Stimulated activated CD4-positive, alpha-beta T cell treated with anti-CD3 and anti-CD28 coated beads, TNF-alpha, amount 100 ng/mL, for 24 hours (primary cell): Measurements from ENCODE around the gene HSP90AB1.
"Not testable (repeated sequence)": the region's sequence is repeated elsewhere in the genome, so short reads cannot be mapped to it uniquely, and the experiment has no call there.

Source experiments
- DNase-seq, 3 experiments: peaks; one replicate each; pipeline ENCODE4 v3.0.0-alpha.2; 2020; ENCODE audit warnings: low read depth in 3 of 3

The HSP90AB1 gene

DNA sequence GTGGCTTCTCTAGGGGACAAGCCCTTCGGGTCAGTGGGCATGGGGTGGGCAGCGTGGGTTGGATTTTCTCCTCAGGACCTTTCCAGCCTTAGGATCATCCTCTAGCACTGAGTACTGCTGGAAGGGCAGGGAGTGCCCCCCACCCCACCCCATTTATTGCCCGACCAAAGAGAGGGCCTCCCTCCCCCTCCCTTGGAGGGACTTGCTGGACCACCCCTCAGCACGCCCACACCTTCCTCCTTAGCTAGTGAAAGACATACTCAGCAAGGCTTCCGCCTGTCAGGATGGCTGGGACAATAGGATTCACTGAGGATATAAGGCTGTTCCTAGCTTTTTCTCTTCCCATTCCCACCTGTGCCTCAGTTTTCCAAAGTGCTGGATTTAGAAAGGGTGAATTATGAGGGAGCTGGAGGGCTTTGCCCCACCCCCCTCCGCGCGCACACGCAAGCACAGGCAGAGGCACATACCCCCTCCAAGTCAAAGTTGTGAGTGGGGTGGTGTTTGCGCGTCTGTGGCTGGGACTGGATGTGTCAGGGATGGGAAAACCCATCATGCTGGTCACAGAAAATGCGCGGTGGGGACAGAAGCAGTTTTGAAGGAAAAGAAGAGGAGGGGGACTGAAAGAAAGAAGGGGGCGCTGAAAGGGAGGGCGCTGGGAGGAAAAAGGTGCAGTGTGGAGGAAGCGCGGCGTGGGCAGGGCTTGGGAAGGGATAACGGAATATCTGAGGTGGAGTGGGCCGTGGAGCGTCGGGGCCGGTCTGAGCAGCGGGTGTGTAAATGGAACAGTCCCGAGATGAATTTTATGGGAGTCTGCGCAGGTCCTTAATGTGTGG, 24.2 kb upstream of the HSP90AB1 start:
- no peak for DNase-seq

DNA sequence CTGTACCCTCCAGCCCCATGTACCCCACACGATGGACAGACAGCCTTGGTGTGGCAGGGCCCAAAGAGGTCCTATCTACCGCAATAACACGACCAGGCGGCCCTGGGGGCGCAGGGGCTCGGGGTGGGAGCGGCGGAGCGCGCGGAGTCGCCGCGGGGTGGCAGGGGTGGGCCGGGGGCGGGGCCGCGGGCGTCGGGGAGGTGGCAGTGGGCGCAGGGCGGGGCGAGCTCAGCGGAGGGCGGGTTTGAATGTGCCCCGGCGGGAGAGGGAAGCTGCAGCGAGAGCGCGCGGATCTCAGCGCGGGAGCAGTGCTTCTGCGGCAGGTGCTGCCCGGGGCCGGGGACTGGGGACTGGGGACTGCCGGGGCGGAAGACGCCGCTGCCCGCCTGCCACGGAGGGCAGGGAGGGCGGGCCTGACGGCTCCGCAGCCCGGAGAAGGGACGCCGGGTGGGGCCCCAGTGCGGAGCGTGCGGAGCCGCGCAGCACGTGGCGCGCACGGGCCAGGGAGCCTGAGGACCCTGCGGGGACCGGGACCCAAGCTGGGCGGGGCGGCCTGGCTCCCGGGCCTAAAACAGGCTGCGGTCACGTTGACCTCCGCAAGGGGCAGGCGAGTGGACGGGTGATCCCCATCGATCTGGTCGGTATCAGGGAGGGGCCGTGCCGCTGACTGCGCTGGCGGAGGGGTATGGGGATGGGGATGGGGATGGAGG, 23.4 kb upstream of the HSP90AB1 start, which contains the start of gene SLC29A1:
SLC29A1 (plus strand) TSS at position 277 of the 710 bp plus-strand sequence. CDS start 3,719 bp downstream, outside the sequence.
- DNase-seq: peak; percentile 69 to 89 (median 74)

DNA sequence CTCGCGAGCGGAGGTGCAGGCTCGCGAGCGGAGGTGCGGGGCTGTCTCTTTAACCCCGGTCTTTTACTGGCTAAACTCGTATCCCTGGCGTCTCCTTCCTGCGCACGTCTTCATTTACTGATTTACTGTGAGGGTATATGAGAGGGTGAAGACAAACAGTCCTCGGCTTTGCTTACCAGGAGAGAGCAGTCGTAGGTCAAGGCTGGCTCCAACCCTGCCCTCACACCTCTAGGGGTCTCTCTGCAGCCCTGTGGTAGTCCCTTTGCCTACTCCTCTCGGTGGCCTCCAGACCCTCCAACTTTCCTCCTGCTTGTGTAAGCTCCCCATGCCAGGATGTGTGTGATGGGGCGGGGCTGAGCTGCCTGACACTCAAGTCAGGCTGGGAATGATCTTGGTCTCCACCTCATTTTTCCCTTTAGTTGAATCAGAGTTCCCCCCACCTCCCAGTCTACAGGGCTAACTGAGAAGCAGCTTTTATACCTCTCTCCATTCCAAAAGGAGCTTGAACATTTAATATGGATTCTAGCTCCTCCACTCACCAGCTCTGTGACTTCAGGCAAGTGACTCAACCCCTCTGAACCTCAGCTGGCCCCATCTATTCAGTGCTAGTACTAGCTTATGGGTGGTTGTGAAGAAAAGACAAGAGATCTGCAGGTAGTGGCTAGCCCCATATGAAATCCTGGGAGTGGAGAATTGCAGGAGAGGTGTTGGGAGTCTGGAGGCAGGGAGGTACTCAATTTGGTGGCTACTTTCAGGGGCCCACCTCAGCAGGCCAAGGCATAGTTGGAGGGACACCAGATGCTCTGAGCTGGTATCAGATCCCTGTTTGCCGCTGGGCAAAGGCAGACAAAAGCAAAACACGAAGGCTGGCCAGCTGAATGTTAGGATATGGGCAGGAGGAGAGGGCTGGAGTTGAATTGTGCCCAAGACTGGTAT, 22.6 kb upstream of the HSP90AB1 start:
- DNase-seq: no peak

DNA sequence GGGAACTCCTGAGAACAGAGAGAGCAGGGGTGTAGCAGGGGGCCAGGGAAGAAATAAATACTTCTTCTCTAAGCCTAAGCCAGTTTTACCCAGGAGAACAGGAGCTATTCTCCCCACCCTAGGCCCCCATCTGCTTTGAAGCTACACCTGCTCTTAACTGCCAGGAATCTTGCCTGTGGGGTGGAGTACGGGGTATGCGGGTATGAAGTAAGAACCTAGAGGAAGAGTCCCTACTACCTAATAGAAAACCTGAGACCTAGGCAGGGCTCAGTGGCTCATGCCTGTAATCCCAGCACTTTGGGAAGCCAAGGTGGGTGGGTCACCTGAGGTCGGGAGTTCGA, 22.0 kb upstream of the HSP90AB1 start:
- no peak for DNase-seq

DNA sequence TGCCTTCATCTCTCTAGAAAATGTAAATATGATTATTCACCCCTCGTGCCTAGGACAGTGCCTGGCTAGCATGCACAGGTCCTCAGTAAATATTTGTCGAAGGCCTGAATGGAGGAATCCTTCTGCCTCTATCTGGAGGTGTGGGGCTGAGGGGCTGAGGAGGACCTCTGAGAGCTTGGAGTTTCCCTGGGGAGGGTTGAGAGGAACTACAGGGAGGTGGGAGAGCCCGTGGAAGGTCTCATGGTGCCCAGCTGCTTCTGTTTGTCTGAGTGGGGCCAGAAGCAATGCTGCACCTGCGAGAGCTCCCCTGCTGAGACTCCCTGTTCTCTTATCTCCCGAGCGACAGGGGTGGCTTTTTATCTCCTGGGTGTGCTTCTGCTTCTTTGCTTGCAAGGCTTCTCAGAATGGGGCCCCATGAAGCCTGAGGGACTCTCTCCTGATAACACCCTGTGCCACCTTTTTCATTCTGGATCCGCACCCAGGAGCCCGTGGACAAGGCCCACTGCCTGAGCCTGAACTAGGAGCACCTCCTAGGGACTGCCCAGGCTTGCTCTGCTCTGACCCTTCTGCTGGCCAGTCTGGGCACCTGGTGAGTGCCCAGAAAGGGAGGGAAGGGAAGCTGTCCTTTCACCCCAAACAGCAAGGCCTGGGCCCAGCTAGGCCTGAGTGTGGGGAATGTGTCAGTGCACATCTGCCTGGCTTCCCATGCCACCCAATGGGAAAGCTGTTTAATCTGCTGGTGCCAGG, 21.1 kb upstream of the HSP90AB1 start:
- DNase-seq: no peak

DNA sequence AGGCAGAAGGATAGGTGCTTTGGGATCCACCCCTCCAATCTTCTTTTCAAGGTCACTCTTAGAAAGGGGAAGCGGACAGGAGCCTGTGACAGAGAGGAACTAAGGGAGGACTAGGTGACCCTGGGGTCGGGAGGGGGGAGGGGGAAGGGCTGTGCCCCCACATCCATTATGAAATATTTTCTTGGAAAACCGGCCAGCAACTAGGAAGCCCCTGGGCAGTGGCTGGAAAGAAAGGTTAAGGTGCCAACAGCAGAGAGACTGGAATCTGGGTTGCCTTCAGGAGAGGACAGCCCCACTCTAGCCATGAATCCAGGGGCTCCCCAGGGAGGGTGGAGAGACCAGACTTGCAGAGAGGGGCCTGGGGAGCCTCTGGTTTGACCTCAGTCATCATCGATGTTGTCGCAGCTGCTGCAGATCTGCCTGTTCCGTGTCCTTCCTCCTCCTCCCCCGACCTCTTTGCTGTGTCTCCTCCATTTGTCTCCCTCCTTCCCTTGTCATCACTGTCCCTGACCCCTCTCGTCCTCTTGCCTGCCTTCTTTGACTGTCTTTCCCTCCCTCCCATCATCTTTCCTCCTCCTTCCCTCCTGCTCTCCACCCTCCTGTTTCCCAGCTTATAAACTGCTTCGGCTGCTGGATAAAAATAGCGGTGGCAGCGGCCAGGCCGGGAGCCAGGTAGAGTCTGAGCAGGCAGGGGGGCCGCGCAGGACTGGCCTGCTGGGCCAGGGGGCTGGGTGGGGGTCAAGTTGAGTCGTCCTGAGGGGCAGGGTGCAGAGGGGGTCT, 20.3 kb upstream of the HSP90AB1 start:
- no peak for DNase-seq

DNA sequence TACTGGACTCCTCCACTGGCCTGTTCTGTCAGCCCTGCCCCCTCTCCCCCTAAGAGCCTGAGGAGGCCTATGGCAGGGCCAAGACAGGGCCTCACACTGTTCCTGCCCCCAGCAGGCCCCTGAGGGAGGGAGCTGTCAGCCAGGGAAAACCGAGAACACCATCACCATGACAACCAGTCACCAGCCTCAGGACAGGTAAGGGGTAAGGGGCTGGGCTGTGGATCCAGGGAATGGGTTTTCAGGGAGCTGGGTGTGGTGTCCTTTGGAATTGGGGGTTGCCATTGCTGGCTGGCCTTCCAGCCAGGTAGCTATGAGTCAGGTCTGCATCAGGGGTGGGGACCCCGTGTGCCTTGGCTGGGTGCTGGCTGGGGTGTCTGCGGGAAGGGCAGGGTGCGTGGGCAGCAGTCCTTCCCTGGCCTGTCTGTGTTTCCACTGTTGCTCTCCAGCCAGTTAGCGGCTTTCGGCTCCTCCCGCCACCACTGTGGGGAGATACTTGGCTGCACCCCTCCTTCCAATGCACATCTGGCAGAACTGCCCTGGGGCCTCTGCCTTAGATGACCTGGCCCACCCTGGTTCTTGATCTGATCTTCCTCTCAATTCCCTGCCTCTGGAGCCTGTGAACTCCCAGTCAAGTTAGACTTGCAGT, 19.6 kb upstream of the HSP90AB1 start:
- no peak for DNase-seq

DNA sequence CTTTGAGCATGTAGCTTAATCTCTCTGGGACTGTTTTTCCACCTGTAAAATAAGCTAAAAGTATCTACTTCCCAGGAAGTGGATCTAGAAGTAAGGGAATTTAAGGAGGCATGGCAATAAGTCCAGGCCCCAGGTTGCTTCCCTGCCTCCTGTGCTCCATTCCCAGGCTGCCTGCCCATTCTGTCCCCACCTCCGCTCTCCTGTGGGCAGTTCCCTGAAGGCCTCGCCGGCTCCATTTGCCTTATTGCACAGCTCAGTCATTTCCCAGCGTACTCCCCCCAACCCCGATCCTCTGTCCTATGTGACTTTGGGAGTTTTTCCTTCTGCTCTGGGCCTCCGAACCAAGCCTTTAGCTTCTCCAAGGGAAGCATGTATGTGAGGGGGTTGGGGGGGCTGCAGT, 18.9 kb upstream of the HSP90AB1 start:
- no peak for DNase-seq

DNA sequence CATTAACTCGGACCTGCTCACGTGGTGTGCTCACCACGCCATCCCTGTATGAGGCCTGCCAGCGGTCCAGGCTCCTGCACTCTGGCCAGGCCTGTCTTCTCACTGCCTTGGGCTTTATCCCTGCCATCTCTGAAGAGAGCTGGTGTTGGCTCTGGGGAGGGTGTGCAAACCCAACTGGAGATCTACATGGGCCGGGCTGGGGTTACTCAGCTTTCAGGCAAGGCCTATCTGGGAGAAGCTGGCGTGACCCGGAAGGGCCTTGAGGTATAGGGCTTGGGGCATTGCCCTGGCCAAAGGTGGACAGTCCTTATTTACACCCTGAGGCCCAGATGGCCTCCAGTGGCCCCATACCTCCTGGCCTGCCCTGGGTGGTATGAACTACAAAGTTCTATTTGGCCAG, 18.5 kb upstream of the HSP90AB1 start:
- DNase-seq: no peak

DNA sequence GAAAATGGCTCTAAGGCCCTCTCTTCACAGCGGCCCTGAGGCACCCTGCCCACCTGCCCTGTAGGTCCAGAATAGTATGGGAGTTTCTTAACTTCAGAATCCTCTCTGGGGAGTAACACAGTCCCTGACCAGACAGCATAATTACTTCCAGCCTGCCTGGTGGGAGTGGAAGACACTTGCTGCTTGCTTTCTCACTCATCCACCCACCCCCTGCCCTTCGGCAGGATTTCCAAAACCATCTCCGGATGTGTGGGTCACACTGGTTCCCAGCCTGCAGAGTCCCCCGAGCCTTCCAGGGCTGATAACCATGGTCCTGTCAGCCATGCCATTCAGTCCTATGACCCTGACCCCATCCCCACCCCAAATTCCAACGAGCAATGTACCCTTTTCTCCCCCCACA, 18.1 kb upstream of the HSP90AB1 start:
- no peak for DNase-seq

DNA sequence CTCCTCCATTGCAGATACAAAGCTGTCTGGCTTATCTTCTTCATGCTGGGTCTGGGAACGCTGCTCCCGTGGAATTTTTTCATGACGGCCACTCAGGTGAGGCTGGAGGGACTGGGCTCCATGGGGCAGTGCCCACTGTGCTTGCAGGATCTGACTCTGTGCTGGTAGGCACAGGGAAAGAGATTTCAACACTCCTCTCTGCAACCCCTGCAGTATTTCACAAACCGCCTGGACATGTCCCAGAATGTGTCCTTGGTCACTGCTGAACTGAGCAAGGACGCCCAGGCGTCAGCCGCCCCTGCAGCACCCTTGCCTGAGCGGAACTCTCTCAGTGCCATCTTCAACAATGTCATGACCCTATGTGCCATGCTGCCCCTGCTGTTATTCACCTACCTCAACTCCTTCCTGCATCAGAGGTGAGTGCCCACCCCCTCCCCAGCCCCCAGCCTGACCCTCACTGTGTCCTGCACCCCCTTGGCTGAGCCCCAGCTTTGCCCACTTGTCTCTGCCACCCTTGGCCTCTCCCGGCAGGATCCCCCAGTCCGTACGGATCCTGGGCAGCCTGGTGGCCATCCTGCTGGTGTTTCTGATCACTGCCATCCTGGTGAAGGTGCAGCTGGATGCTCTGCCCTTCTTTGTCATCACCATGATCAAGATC, 17.4 kb upstream of the HSP90AB1 start:
- no peak for DNase-seq

DNA sequence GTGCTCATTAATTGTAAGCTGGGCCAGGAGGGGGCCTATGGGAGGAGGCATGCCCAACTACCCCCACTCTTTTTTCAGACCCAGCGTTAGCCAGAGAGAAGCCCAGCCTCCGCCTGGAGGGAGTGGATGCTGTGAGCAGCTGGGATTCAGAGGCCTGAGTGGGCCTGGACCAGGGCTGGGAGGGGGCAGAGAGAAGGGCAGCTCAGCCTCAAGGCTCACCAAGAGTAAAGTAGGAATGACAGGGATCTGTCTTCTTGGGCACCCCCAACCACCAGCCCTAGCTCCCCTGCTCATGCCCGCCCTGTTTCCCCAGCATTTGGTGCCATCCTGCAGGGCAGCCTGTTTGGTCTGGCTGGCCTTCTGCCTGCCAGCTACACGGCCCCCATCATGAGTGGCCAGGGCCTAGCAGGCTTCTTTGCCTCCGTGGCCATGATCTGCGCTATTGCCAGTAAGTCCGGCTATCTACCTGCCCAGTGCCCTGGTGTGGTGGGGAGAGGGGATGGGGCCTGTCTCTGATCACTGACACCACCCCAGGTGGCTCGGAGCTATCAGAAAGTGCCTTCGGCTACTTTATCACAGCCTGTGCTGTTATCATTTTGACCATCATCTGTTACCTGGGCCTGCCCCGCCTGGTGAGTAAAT, 16.7 kb upstream of the HSP90AB1 start:
- DNase-seq: no peak

DNA sequence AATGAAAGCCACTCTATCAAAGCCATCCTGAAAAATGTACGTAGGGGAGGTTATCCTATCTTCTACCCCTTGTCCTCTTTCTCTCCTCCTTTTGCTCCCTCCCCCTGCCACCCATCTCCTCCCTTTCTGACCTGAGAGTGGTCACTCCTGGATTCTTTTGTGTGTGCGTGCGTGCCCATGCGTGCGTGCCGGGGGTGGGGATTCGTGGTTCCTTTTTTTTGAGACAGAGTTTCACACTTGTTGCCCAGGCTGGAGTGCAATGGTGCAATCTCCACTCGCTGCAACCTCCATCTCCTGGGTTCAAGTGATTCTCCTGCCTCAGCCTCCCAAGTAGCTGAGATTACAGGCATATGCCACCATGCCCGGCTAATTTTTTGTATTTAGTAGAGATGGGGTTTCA, 15.5 kb upstream of the HSP90AB1 start:
- DNase-seq: not testable (repeated sequence)

DNA sequence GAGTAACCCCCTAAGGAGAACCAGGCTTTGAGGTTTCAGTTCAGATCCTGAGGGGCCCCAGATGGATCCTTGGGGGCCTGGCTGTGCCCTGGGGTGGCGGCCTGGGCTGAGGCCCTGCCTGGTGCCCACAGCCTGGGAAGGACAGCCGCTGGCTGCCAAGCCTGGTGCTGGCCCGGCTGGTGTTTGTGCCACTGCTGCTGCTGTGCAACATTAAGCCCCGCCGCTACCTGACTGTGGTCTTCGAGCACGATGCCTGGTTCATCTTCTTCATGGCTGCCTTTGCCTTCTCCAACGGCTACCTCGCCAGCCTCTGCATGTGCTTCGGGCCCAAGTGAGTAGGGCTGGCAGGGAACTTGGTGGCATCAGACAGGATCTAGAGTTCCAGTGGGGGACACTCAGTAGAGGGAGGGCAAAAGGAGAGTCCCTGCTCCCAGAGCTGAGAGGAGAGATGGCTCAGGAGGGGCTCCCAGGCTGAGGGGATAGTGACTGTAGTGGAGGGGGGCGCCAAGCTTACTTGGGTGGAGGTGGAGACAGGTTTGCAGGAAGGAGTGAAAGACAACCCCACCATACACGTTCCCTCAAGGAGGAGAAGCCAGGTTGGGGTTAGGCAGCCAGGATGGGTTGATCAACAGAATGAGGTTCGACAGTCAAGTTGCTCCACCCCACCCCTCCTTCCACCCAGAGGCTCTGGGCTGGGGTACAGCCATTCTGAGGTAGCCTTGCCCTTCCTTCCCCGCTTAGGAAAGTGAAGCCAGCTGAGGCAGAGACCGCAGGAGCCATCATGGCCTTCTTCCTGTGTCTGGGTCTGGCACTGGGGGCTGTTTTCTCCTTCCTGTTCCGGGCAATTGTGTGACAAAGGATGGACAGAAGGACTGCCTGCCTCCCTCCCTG, 14.0 kb upstream of the HSP90AB1 start:
- no peak for DNase-seq

DNA sequence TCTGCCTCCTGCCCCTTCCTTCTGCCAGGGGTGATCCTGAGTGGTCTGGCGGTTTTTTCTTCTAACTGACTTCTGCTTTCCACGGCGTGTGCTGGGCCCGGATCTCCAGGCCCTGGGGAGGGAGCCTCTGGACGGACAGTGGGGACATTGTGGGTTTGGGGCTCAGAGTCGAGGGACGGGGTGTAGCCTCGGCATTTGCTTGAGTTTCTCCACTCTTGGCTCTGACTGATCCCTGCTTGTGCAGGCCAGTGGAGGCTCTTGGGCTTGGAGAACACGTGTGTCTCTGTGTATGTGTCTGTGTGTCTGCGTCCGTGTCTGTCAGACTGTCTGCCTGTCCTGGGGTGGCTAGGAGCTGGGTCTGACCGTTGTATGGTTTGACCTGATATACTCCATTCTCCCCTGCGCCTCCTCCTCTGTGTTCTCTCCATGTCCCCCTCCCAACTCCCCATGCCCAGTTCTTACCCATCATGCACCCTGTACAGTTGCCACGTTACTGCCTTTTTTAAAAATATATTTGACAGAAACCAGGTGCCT, 13.3 kb upstream of the HSP90AB1 start:
- DNase-seq: no peak

DNA sequence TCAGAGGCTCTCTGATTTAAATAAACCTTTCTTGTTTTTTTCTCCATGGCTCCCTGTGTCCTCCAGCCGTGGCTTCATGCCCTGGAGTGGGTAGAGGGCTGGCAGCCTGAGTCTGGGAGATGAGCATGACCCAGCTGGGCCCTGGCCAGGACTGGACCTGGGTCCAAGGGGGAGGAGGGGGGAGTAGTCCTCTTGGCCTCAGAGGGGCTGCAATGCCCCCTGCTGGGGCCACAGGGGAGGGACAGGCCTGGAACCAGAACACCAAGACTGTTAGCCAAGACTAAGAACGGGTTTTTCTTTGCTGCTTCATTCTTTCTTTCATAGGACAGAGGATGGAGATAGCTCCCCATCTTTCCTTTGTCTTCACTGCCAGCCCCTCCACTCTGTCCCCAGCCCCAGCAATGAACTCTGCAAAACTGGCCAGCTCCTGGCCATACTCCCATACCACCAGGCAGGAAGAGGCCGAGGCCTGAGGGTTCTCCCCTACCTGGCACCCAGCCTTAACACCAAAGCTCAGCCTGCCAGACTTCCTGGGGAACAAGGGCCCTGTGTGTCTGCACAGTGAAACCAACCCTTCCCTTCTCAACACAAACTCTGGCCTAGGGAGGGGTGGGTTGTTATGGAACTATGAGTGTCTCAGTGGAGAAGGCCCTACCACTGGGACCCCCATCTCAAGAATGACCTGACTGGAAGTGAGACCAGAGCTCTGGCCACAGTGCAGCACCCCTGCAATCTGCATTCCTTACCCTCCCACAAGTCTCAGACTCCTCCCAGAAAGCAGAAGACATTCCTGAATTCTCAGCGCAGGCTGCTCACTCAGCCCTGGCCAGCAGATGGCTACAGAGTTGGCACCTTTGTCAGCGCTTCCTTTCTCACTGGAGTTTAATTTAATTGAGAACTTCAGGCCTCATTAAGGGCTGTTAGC, 12.5 kb upstream of the HSP90AB1 start:
- DNase-seq: no peak

DNA sequence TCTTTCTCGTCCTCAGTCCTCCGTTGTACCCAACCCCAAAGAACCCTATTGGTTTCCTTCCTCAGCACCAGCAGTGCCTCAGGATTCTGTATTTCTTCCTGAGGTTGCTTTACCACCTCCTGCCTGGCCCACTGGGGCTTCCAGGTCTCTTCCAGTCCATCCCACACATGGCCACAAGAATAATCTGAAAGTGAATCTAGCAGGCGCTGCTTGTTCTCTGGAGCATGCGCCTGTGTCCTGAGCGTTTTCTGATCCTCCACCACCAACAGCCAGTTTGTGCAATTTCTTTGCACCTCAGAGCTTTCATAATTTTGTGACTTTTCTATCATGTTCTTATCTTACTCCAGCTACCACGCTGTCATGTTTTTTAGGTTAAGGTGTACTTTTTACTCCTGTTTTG, 11.6 kb upstream of the HSP90AB1 start:
- no peak for DNase-seq
